Fibroblast of lung (primary cell): ENCODE data around the gene HS3ST6. TPM values are rescaled to one million over a fixed set of nuclear protein-coding genes. Genes with fewer than 3 reads are reported as not detected.

Source experiments
- DNase-seq, 2 donors: peaks; one replicate each; pipeline versions ENCODE4 v3.0.0 to v3.0.0-alpha.2; 2010; ENCODE audit warnings: low read depth in 2 of 2
- H2AFZ ChIP-seq: 2 replicates; pipeline ENCODE4 v1.5.1; 2012; ENCODE audit warnings: low read length, control low read depth, inconsistent platforms
- H3K27ac ChIP-seq: 2 replicates; pipeline ENCODE4 v1.5.1; 2011; ENCODE audit warnings: low read length, control low read depth; ENCODE audit not compliant: insufficient read depth
- H3K27me3 ChIP-seq: 2 replicates; pipeline ENCODE4 v1.5.1; 2011; ENCODE audit warnings: mild to moderate bottlenecking, low read length; ENCODE audit not compliant: control insufficient read depth, insufficient read depth
- H3K36me3 ChIP-seq: 2 replicates; pipeline ENCODE4 v1.5.1; 2011; ENCODE audit warnings: low read length; ENCODE audit not compliant: control insufficient read depth, insufficient read depth
- H3K4me1 ChIP-seq: 2 replicates; pipeline ENCODE4 v1.5.1; 2011; ENCODE audit warnings: low read length; ENCODE audit not compliant: control insufficient read depth, insufficient read depth; ENCODE audit errors: extremely low read depth
- H3K4me2 ChIP-seq: 2 replicates; pipeline ENCODE4 v1.5.1; 2011; ENCODE audit warnings: low read length, control low read depth; ENCODE audit not compliant: insufficient read depth; ENCODE audit errors: extremely low read depth
- H3K4me3 ChIP-seq, 4 experiments: fragments of 200-600 bp in 1 of 4; sonication (generic) in 1 of 4; replicated peaks in 1 of 4; 2 replicates each; pipeline ENCODE4 v1.5.1; 2011 to 2016; ENCODE audit warnings: low read length in 4 of 4, low read depth in 3 of 4, mild to moderate bottlenecking in 3 of 4, control low read depth in 2 of 4, inconsistent platforms in 1 of 4, mixed read lengths in 1 of 4; ENCODE audit not compliant: insufficient read depth in 1 of 4; ENCODE audit errors: control extremely low read depth in 1 of 4
- H3K79me2 ChIP-seq: 2 replicates; pipeline ENCODE4 v1.5.1; 2012; ENCODE audit warnings: mild to moderate bottlenecking, low read length, inconsistent platforms; ENCODE audit not compliant: control insufficient read depth, insufficient read depth
- H3K9ac ChIP-seq: 2 replicates; pipeline ENCODE4 v1.5.1; 2011; ENCODE audit warnings: mild to moderate bottlenecking, low read length, control low read depth; ENCODE audit not compliant: insufficient read depth
- H3K9me3 ChIP-seq: 2 replicates; pipeline ENCODE4 v1.5.1; 2012; ENCODE audit warnings: low read depth, low read length; ENCODE audit not compliant: control insufficient read depth, insufficient read depth
- H4K20me1 ChIP-seq: 2 replicates; pipeline ENCODE4 v1.5.1; 2011; ENCODE audit warnings: low read length; ENCODE audit not compliant: control insufficient read depth, insufficient read depth; ENCODE audit errors: extremely low read depth
- CTCF ChIP-seq, 2 donors: IDR thresholded peaks in 1 of 2; conservative IDR thresholded peaks in 1 of 2; 1 replicate in 1 of 2; 2 replicates in 1 of 2; pipeline ENCODE4 v1.5.1; 2011 to 2012; ENCODE audit warnings: low read length in 2 of 2, control low read depth in 1 of 2, inconsistent platforms in 1 of 2, low read depth in 1 of 2, mild to moderate bottlenecking in 1 of 2
- EZH2 ChIP-seq: IDR thresholded peaks from 2 replicates; pipeline ENCODE4 v1.5.1; 2012; ENCODE audit warnings: low read length, control low read depth, mild to moderate bottlenecking; ENCODE audit errors: missing control alignments
- polyA plus RNA-seq, 2 donors: library from polyadenylated mRNA; depleted of rRNA in 1 of 2; stranded (reverse) in 1 of 2; unstranded in 1 of 2; fragments of >200 nt; gene quantifications; 2 replicates each; pipeline ENCODE4 v1.2.1, GENCODE V29; 2011 to 2012; ENCODE audit warnings: missing spikeins in 1 of 2
- total RNA-seq: library from RNA; depleted of rRNA; stranded (reverse); fragments of >200 nt; gene quantifications from 2 replicates; pipeline ENCODE4 v1.2.1, GENCODE V29; 2014

Gene HS3ST6
- total and polyA plus RNA-seq, 2 donors (not counting 1 experiment from before 2014, with no cell fraction given), result not detected

- Histone ChIP-seq H3K9me3 (no peaks in the 10 kb centered on the region), H3K4me2 (no peak overlapping the region), H3K27ac (no peak overlapping the region), H3K4me3 (no peak overlapping the region), H3K9ac (no peak overlapping the region), H4K20me1 (no peaks in the 10 kb centered on the region), H3K4me1 (no peaks in the 10 kb centered on the region), H2AFZ (no peak overlapping the region), H3K36me3 (no peaks in the 10 kb centered on the region), H3K27me3 (peaks cover 4% of the 10 kb centered on the region), H3K79me2 (no peaks in the 10 kb centered on the region)
- TF ChIP-seq CTCF (conservative IDR thresholded peaks at IDR 0.05 in 1 of 2, IDR thresholded peaks at IDR 0.05 in 1 of 2; ENCODE audit: low read depth in 1 of 2, low read length in 2 of 2) (no peak), EZH2 (no peak)
- no peak for DNase-seq
Measured at GRCh38 chr16:1890024-1890707, 28.0 kb downstream of the HS3ST6 start.

- no peak for DNase-seq
- Histone ChIP-seq H3K27ac (no peak overlapping the region), H4K20me1 (no peaks in the 10 kb centered on the region), H3K9me3 (no peaks in the 10 kb centered on the region), H3K79me2 (no peaks in the 10 kb centered on the region), H3K4me2 (no peak overlapping the region), H3K9ac (no peak overlapping the region), H3K4me1 (no peaks in the 10 kb centered on the region), H3K36me3 (no peaks in the 10 kb centered on the region), H3K4me3 (no peak overlapping the region), H3K27me3 (peaks cover 4% of the 10 kb centered on the region), H2AFZ (no peak overlapping the region)
- no peak for TF ChIP-seq CTCF (conservative IDR thresholded peaks at IDR 0.05 in 1 of 2, IDR thresholded peaks at IDR 0.05 in 1 of 2; ENCODE audit: low read depth in 1 of 2, low read length in 2 of 2)
- TF ChIP-seq EZH2, result no peak
Measured at GRCh38 chr16:1887711-1888354, 30.4 kb downstream of the HS3ST6 start.

DNA sequence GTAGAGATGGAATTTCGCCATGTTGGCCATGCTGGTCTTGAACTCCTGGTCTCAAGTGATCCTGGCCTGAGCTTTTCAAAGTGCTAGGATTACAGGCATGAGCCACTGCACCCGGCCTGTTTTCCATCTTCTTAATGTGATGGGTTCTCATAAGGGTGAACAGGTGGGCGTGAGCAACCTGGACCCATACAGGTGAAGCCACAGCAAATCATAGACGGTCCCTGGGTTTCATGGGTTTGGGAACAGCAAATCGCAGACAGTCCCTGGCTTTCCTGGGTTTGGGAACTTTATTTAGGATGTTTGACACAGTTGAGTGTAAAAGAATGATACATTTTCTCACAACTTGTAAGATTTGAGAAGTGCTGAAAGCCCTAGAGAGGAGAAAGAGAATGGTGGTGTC lies 33.3 kb downstream of the HS3ST6 start:
- H3K9ac ChIP-seq, result no peak overlapping the region
- TF ChIP-seq EZH2 (no peak), CTCF (conservative IDR thresholded peaks at IDR 0.05 in 1 of 2, IDR thresholded peaks at IDR 0.05 in 1 of 2; ENCODE audit: low read depth in 1 of 2, low read length in 2 of 2) (no peak)
- H3K4me3 ChIP-seq, result no peak overlapping the region
- no peaks in the 10 kb centered on the region for H3K4me1 ChIP-seq
- H3K9me3 ChIP-seq, result no peaks in the 10 kb centered on the region
- no peak overlapping the region for H3K27ac ChIP-seq
- H2AFZ ChIP-seq, result no peak overlapping the region
- no peaks in the 10 kb centered on the region for H3K27me3 ChIP-seq
- no peaks in the 10 kb centered on the region for H3K36me3 ChIP-seq
- DNase-seq, result no peak
- H3K79me2 ChIP-seq, result no peaks in the 10 kb centered on the region
- H3K4me2 ChIP-seq, result no peak overlapping the region
- no peaks in the 10 kb centered on the region for H4K20me1 ChIP-seq
